A673 (cell line): ENCODE data around the gene FBP1. TPM values are rescaled to one million over a fixed set of nuclear protein-coding genes. Genes with fewer than 3 reads are reported as not detected.

Source experiments
- BruUV-seq: library from RNA; stranded (reverse); fragments of 400-500 nt; replicated peaks from 2 replicates; lab custom pipeline; 2021; lab: Mats Ljungman, UMichigan
- CTCF ChIA-PET: fragments of 300-600 bp; sonication (Branson Sonifier 250); formaldehyde crosslinking; loops from one replicate; lab custom pipeline; 2022; ENCODE audit warnings: antibody characterized with exemption; lab: Charles Lee
- POLR2A ChIA-PET: fragments of 300-600 bp; sonication (Branson Sonifier 250); formaldehyde crosslinking; loops from one replicate; lab custom pipeline; 2022; ENCODE audit warnings: antibody characterized with exemption; ENCODE audit not compliant: low non-redundant PET; lab: Charles Lee
- DNase-seq: peaks from one replicate; pipeline ENCODE4 v3.0.0-alpha.2; 2015; ENCODE audit warnings: low spot score
- H3K27ac ChIP-seq: fragments of 200-600 bp; sonication (generic); 2 replicates; pipeline ENCODE4 v1.5.1; 2016; ENCODE audit warnings: mixed run types, low read depth, mild to moderate bottlenecking, mixed read lengths, antibody characterized with exemption, low read length; ENCODE audit not compliant: poor library complexity, severe bottlenecking
- H3K27me3 ChIP-seq: fragments of 200-600 bp; sonication (generic); replicated peaks from 2 replicates; pipeline ENCODE4 v1.6.1; 2017; ENCODE audit warnings: mixed run types, low read depth, mild to moderate bottlenecking, mixed read lengths, antibody characterized with exemption, low read length; ENCODE audit not compliant: insufficient read depth, poor library complexity
- H3K36me3 ChIP-seq: fragments of 200-600 bp; sonication (generic); 2 replicates; pipeline ENCODE4 v1.6.1; 2016; ENCODE audit warnings: mixed run types, mild to moderate bottlenecking, mixed read lengths, antibody characterized with exemption, low read length; ENCODE audit not compliant: insufficient read depth, poor library complexity, severe bottlenecking
- H3K4me1 ChIP-seq: fragments of 200-600 bp; sonication (generic); 2 replicates; pipeline ENCODE4 v1.6.1; 2017; ENCODE audit warnings: mixed run types, mild to moderate bottlenecking, mixed read lengths, antibody characterized with exemption, low read length; ENCODE audit not compliant: insufficient read depth, poor library complexity, severe bottlenecking
- H3K4me3 ChIP-seq: fragments of 200-600 bp; sonication (generic); 2 replicates; pipeline ENCODE4 v1.5.1; 2016; ENCODE audit warnings: low read depth, mixed run types, mild to moderate bottlenecking, mixed read lengths, low read length; ENCODE audit not compliant: poor library complexity, severe bottlenecking
- H3K9me3 ChIP-seq: fragments of 200-600 bp; sonication (generic); 2 replicates; pipeline ENCODE4 v1.6.1; 2016; ENCODE audit warnings: mixed run types, low read depth, mild to moderate bottlenecking, mixed read lengths, antibody characterized with exemption, low read length; ENCODE audit not compliant: poor library complexity, severe bottlenecking
- EZH2 ChIP-seq: fragments of 200-600 bp; sonication (generic); IDR thresholded peaks from 2 replicates; pipeline ENCODE4 v1.6.1; 2017; ENCODE audit warnings: borderline replicate concordance, low read depth, mild to moderate bottlenecking, mixed read lengths, antibody characterized with exemption, low read length; ENCODE audit not compliant: poor library complexity, severe bottlenecking
- intact Hi-C: fragments of 100-400 bp; cut with micrococcal nuclease; formaldehyde crosslinking; loops from one replicate; pipeline ENCODE4 v1.10.0; 2022; ENCODE audit not compliant: unreplicated experiment
- total RNA-seq: library from RNA; stranded (reverse); gene quantifications from 2 replicates; pipeline ENCODE4 v1.2.3, GENCODE V29; 2021
- TF ChIP-seq, protein P1 (sequence below): fragments of 300-800, 200-600 bp; sonication (generic); conservative IDR thresholded peaks from 2 replicates; pipeline ENCODE4 v1.5.1; 2017; ENCODE audit warnings: low read depth, mild to moderate bottlenecking, antibody characterized with exemption, low read length, moderate library complexity, mixed read lengths

The FBP1 gene
- total RNA-seq, 1 experiment from 2014 or later: not detected

DNA sequence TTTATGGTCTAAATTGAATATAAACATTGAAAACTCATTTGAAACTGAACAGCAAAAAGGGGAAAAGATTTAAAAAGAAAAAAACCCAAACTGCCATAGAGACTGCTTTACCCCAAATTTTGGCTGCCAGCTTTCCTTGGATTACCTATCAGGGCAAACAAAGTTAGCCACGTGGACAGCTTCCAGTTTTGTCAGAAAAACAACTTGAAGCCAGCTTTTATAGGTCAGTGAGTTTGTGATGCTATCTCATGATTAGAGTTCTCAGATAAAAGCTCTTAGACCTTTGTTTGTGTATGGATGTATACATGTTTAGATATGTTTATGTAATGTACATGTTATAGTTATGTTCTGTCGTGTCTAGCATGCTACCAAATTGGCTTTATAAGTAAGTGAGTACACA is 61.7 kb downstream of the FBP1 start:
- no peak overlapping the region for H3K27ac ChIP-seq
- no peak for DNase-seq
- H3K27me3 ChIP-seq: peaks cover 8% of the 10 kb centered on the region
- TF ChIP-seq EZH2: no peak
- TF ChIP-seq, protein P1, sequence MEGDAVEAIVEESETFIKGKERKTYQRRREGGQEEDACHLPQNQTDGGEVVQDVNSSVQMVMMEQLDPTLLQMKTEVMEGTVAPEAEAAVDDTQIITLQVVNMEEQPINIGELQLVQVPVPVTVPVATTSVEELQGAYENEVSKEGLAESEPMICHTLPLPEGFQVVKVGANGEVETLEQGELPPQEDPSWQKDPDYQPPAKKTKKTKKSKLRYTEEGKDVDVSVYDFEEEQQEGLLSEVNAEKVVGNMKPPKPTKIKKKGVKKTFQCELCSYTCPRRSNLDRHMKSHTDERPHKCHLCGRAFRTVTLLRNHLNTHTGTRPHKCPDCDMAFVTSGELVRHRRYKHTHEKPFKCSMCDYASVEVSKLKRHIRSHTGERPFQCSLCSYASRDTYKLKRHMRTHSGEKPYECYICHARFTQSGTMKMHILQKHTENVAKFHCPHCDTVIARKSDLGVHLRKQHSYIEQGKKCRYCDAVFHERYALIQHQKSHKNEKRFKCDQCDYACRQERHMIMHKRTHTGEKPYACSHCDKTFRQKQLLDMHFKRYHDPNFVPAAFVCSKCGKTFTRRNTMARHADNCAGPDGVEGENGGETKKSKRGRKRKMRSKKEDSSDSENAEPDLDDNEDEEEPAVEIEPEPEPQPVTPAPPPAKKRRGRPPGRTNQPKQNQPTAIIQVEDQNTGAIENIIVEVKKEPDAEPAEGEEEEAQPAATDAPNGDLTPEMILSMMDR: no peak
- no peak overlapping the region for H3K4me3 ChIP-seq
- no peaks in the 10 kb centered on the region for H3K4me1 ChIP-seq
- intact Hi-C loops: no loop called here
- H3K9me3 ChIP-seq: no peaks in the 10 kb centered on the region
- H3K36me3 ChIP-seq: no peaks in the 10 kb centered on the region
- CTCF ChIA-PET: no interaction called here
- no TSS peak for BruUV-seq
- POLR2A ChIA-PET: no interaction called here

DNA sequence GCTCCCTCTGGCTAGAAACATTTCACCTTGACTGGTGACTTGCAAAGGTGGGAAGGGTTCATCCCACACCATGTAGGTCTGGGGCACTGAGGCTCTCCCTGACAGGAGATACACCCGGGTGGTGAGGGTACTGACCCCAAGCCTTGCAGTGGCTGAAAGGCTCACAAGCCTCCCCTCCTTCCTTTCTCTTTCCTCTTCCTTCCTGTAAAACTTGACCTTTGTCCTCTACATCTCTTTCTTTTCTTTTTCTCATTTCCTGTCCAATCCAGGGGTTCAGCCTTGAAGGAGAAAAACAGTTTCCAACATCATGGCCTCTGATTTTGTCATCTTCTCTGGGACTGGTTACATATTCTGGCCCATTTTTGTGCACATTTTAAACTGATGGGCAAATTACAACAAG is 62.3 kb downstream of the FBP1 start:
- no TSS peak for BruUV-seq
- H3K36me3 ChIP-seq: no peaks in the 10 kb centered on the region
- CTCF ChIA-PET: no interaction called here
- POLR2A ChIA-PET: no interaction called here
- no peaks in the 10 kb centered on the region for H3K4me1 ChIP-seq
- peaks cover 8% of the 10 kb centered on the region for H3K27me3 ChIP-seq
- no peaks in the 10 kb centered on the region for H3K9me3 ChIP-seq
- H3K4me3 ChIP-seq: no peak overlapping the region
- no peak for DNase-seq
- no peak overlapping the region for H3K27ac ChIP-seq
- intact Hi-C loops: no loop called here
- TF ChIP-seq EZH2: no peak
- TF ChIP-seq, protein P1: no peak

- TF ChIP-seq EZH2: no peak
- TF ChIP-seq, protein P1: no peak
- H3K9me3 ChIP-seq: no peaks in the 10 kb centered on the region
- CTCF ChIA-PET: no interaction called here
- no peak for DNase-seq
- no peaks in the 10 kb centered on the region for H3K36me3 ChIP-seq
- peaks cover 8% of the 10 kb centered on the region for H3K27me3 ChIP-seq
- intact Hi-C loops: no loop called here
- no peak overlapping the region for H3K27ac ChIP-seq
- H3K4me1 ChIP-seq: no peaks in the 10 kb centered on the region
- H3K4me3 ChIP-seq: no peak overlapping the region
- BruUV-seq: no TSS peak
- POLR2A ChIA-PET: interaction anchor here (0.5 kb wide), 1 partner anchor 29 kb away, joined by 3 read pairs; no protein-coding TSS in a partner anchor
Observed at GRCh38 chr9:94576131-94576530, 63.2 kb downstream of the FBP1 start.
